Liver (tissue), 9 donors: Measurements from ENCODE around the gene LCMT1. TPM values are rescaled to one million over a fixed set of nuclear protein-coding genes. Genes with fewer than 3 reads are reported as not detected.

Experiments used
- DNase-seq: peaks from one replicate; pipeline ENCODE4 v3.0.0-alpha.2; 2017; ENCODE audit warnings: low spot score
- H3K27ac ChIP-seq, 2 donors: one replicate each; pipeline ENCODE4 v1.7.0; 2013; ENCODE audit warnings: inconsistent platforms in 2 of 2, low read length in 2 of 2, control low read depth in 1 of 2, low read depth in 1 of 2, mild to moderate bottlenecking in 1 of 2
- H3K27me3 ChIP-seq, 4 donors: one replicate each; pipeline versions ENCODE4 v1.6.1 to v1.7.0; 2013; ENCODE audit warnings: low read length in 3 of 4, inconsistent platforms in 1 of 4, mild to moderate bottlenecking in 1 of 4, moderate library complexity in 1 of 4; ENCODE audit not compliant: control insufficient read depth in 4 of 4, insufficient read depth in 4 of 4
- H3K36me3 ChIP-seq, 4 donors: one replicate each; pipeline versions ENCODE4 v1.6.1 to v1.7.0; 2013; ENCODE audit warnings: low read length in 3 of 4, mild to moderate bottlenecking in 3 of 4, low read depth in 1 of 4, moderate library complexity in 1 of 4; ENCODE audit not compliant: control insufficient read depth in 4 of 4, insufficient read depth in 3 of 4
- H3K4me1 ChIP-seq, 4 donors: one replicate each; pipeline versions ENCODE4 v1.6.1 to v1.7.0; 2013; ENCODE audit warnings: low read length in 3 of 4, mild to moderate bottlenecking in 3 of 4, moderate library complexity in 1 of 4; ENCODE audit not compliant: control insufficient read depth in 4 of 4, insufficient read depth in 4 of 4
- H3K4me3 ChIP-seq, 3 donors: one replicate each; pipeline versions ENCODE4 v1.6.1 to v1.7.0; 2013; ENCODE audit warnings: low read length in 3 of 3, control low read depth in 1 of 3, low read depth in 1 of 3, mild to moderate bottlenecking in 1 of 3
- H3K9ac ChIP-seq, 2 donors: one replicate each; pipeline ENCODE4 v1.7.0; 2013; ENCODE audit warnings: low read length in 2 of 2, mild to moderate bottlenecking in 2 of 2, moderate library complexity in 2 of 2, control low read depth in 1 of 2, low read depth in 1 of 2
- H3K9me3 ChIP-seq, 4 donors: one replicate each; pipeline versions ENCODE4 v1.6.1 to v1.7.0; 2013; ENCODE audit warnings: low read length in 3 of 4; ENCODE audit not compliant: control insufficient read depth in 4 of 4
- ATF3 ChIP-seq: IDR thresholded peaks from 2 replicates; pipeline ENCODE4 v1.6.1; 2016; ENCODE audit warnings: antibody characterized with exemption
- EGR1 ChIP-seq, 2 donors: IDR thresholded peaks; 2 replicates each; pipeline ENCODE4 v1.6.1; 2016 to 2018; ENCODE audit warnings: antibody characterized with exemption in 2 of 2, low read depth in 2 of 2
- FOXA1 ChIP-seq: IDR thresholded peaks from 2 replicates; pipeline ENCODE4 v1.6.1; 2016; ENCODE audit warnings: antibody characterized with exemption
- FOXA2 ChIP-seq: IDR thresholded peaks from 2 replicates; pipeline ENCODE4 v1.6.1; 2016; ENCODE audit warnings: antibody characterized with exemption
- GABPA ChIP-seq, 2 donors: IDR thresholded peaks in 1 of 2; conservative IDR thresholded peaks in 1 of 2; 2 replicates each; pipeline ENCODE4 v1.6.1; 2016; ENCODE audit warnings: antibody characterized with exemption in 2 of 2, mild to moderate bottlenecking in 1 of 2, moderate library complexity in 1 of 2
- HNF4A ChIP-seq, 2 donors: conservative IDR thresholded peaks; 2 replicates each; pipeline ENCODE4 v1.6.1; 2016; ENCODE audit warnings: antibody characterized with exemption in 2 of 2, mild to moderate bottlenecking in 2 of 2
- HNF4G ChIP-seq: IDR thresholded peaks from 2 replicates; pipeline ENCODE4 v1.6.1; 2016; ENCODE audit warnings: antibody characterized with exemption
- JUND ChIP-seq, 2 donors: IDR thresholded peaks; 2 replicates each; pipeline ENCODE4 v1.6.1; 2016; ENCODE audit warnings: antibody characterized with exemption in 2 of 2
- NR2F2 ChIP-seq: IDR thresholded peaks from 2 replicates; pipeline ENCODE4 v1.6.1; 2016; ENCODE audit warnings: antibody characterized with exemption
- RAD21 ChIP-seq, 2 donors: IDR thresholded peaks; 2 replicates each; pipeline ENCODE4 v1.6.1; 2016; ENCODE audit warnings: antibody characterized with exemption in 2 of 2, mild to moderate bottlenecking in 2 of 2
- YY1 ChIP-seq: IDR thresholded peaks from 2 replicates; pipeline ENCODE4 v1.6.1; 2016; ENCODE audit warnings: antibody characterized with exemption, mild to moderate bottlenecking
- ZBTB33 ChIP-seq: IDR thresholded peaks from 2 replicates; pipeline ENCODE4 v1.6.1; 2016; ENCODE audit warnings: antibody characterized with exemption
- WGBS: extraction: QIAGEN DNeasy Blood & Tissue Kit; methylation state at CpG from one replicate; pipeline ENCODE4 v1.1.7; 2013; 5-methylcytosine and 5-hydroxymethylcytosine counted together
- polyA plus RNA-seq, 2 donors: library from polyadenylated mRNA; stranded (reverse) in 1 of 2; unstranded in 1 of 2; fragments of 200-250 nt in 1 of 2; fragments of >200 nt in 1 of 2; fragmentation: Nextera tagmentation in 1 of 2; extraction: Ambion mirVana in 1 of 2; gene quantifications; one replicate each; pipeline versions ENCODE4 v1.2.1 to v1.2.3, GENCODE V29; 2013 to 2015
- total RNA-seq, 2 donors: library from RNA; depleted of rRNA; stranded (reverse); fragments of >200 nt; gene quantifications; one replicate each; pipeline ENCODE4 v1.2.3, GENCODE V29; 2014
- TF ChIP-seq, protein P1 (sequence below): IDR thresholded peaks from 2 replicates; pipeline ENCODE4 v1.6.1; 2016; ENCODE audit warnings: antibody characterized with exemption, mild to moderate bottlenecking
- TF ChIP-seq, protein P2 (sequence below): IDR thresholded peaks from 2 replicates; pipeline ENCODE4 v1.6.1; 2016; ENCODE audit warnings: antibody characterized with exemption
- donor health status: healthy.
- donor health status: healthy.
- donor health status: healthy.
- donor health status: healthy.
- donor health status: healthy.

The LCMT1 gene
- total and polyA plus RNA-seq, 4 donors = 4.8 to 8.2 (median 6.6) TPM

GRCh38 chr16:25079637-25080378 is 31.7 kb upstream of the LCMT1 start:
- 79% methylated on average over 4 of the region's 4 CpGs for WGBS
- TF ChIP-seq, protein P1, sequence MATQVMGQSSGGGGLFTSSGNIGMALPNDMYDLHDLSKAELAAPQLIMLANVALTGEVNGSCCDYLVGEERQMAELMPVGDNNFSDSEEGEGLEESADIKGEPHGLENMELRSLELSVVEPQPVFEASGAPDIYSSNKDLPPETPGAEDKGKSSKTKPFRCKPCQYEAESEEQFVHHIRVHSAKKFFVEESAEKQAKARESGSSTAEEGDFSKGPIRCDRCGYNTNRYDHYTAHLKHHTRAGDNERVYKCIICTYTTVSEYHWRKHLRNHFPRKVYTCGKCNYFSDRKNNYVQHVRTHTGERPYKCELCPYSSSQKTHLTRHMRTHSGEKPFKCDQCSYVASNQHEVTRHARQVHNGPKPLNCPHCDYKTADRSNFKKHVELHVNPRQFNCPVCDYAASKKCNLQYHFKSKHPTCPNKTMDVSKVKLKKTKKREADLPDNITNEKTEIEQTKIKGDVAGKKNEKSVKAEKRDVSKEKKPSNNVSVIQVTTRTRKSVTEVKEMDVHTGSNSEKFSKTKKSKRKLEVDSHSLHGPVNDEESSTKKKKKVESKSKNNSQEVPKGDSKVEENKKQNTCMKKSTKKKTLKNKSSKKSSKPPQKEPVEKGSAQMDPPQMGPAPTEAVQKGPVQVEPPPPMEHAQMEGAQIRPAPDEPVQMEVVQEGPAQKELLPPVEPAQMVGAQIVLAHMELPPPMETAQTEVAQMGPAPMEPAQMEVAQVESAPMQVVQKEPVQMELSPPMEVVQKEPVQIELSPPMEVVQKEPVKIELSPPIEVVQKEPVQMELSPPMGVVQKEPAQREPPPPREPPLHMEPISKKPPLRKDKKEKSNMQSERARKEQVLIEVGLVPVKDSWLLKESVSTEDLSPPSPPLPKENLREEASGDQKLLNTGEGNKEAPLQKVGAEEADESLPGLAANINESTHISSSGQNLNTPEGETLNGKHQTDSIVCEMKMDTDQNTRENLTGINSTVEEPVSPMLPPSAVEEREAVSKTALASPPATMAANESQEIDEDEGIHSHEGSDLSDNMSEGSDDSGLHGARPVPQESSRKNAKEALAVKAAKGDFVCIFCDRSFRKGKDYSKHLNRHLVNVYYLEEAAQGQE = no peak
- no peak for TF ChIP-seq ATF3
- TF ChIP-seq HNF4G = no peak
- no peak for TF ChIP-seq YY1
- TF ChIP-seq JUND (IDR thresholded peaks at IDR 0.05) = no peak
- TF ChIP-seq FOXA1 = no peak
- no peak for TF ChIP-seq RAD21 (IDR thresholded peaks at IDR 0.05)
- TF ChIP-seq NR2F2 = no peak
- TF ChIP-seq GABPA (IDR thresholded peaks at IDR 0.05 in 1 of 2, conservative IDR thresholded peaks at IDR 0.05 in 1 of 2) = no peak
- TF ChIP-seq EGR1 (IDR thresholded peaks at IDR 0.05; ENCODE audit: low read depth in 2 of 2) = no peak
- TF ChIP-seq, protein P2, sequence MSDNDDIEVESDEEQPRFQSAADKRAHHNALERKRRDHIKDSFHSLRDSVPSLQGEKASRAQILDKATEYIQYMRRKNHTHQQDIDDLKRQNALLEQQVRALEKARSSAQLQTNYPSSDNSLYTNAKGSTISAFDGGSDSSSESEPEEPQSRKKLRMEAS = no peak

DNA sequence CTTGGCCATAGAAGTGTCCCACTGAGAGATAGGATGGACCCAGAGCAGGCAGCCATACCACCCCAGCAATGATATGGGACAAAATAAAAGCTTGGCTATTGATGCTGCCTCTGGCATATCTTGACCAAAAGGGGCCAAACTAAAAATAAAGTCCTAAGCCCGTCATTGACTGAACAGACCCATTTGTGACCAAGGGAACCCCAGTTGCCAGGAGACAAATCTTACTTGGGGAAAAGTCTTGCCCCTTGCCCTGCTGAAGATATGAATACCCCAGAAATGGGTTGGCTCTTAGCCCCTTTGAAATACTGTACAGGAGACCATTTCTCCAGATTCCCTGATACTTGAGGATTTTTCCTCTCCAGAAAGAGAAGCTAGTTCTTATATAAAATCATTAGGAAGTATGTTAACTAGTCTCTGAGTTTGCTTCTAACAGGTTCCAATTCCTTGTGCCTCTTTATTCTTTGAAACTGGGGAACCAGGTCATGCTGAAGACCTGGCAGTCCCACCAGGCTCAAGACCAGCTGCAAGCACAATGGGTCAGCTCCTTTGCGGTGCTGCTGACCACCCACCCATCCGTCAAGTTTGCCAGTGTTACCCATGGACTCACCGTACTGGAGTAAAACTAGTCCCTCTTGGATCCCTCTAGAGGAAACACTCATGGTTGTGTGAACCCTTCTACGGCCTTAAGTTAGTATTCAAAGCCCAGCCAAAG is 31.0 kb upstream of the LCMT1 start:
- WGBS = 85% methylated on average over 5 of the region's 5 CpGs
- Histone ChIP-seq H3K27ac (no peak overlapping the region), H3K36me3 (no peaks in the 10 kb centered on the region), H3K9ac (no peak overlapping the region), H3K9me3 (no peaks in the 10 kb centered on the region), H3K4me3 (no peak overlapping the region), H3K27me3 (no peaks in the 10 kb centered on the region), H3K4me1 (no peaks in the 10 kb centered on the region)
- DNase-seq = no peak
- no peak for TF ChIP-seq JUND (IDR thresholded peaks at IDR 0.05)
- TF ChIP-seq YY1 = no peak
- TF ChIP-seq ZBTB33 = no peak
- TF ChIP-seq EGR1 (IDR thresholded peaks at IDR 0.05; ENCODE audit: low read depth in 2 of 2) = no peak
- TF ChIP-seq FOXA2 = no peak
- TF ChIP-seq, protein P2 = no peak
- no peak for TF ChIP-seq HNF4A (conservative IDR thresholded peaks at IDR 0.05)

More at GRCh38 chr16:25079637-25080378, 31.7 kb upstream of the LCMT1 start:
- no peaks in the 10 kb centered on the region for H3K4me1 ChIP-seq
- no peak overlapping the region for H3K4me3 ChIP-seq
- H3K27me3 ChIP-seq = no peaks in the 10 kb centered on the region
- no peaks in the 10 kb centered on the region for H3K36me3 ChIP-seq
- H3K27ac ChIP-seq = no peak overlapping the region
- DNase-seq = peak; percentile 44
- no peak overlapping the region for H3K9ac ChIP-seq
- no peaks in the 10 kb centered on the region for H3K9me3 ChIP-seq
